HG03159 (cell line): ENCODE data around the gene CNTN4.
"Not testable (repeated sequence)": the region's sequence is repeated elsewhere in the genome, so short reads cannot be mapped to it uniquely, and the experiment has no call there.

Experiments
- ATAC-seq: cut with Tn5 transposase; IDR thresholded peaks from one replicate; pipeline ENCODE4 v1.9.1; 2021; ENCODE audit warnings: mild to moderate bottlenecking, moderate library complexity; ENCODE audit not compliant: unreplicated experiment

Gene CNTN4

DNA sequence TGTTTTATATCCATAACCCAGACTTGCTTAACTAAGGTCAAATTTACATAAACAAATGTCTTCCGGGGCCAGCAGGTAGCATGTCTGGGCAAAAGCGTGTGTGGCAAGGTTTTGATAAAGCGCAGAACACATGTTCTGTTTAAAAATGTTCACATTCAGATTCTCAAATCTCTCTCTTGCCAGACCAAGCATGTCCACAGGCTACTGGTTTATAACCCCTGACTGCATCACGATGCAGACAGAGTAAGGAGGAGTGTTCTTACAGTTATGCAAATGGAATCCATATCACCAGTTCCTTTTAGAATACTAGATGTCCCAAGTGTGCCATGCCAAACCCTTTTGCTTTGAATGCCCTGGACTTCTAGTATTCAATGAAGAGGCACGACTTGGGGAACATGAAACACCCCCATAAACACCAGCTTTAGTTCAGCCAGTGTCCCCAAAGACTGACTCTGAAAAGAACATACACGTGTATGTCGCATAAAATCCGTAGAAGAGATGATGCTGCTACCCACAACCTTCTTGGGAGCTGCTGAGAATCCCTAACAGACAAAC is 412.0 kb downstream of the CNTN4 start:
- ATAC-seq, result no peak

DNA sequence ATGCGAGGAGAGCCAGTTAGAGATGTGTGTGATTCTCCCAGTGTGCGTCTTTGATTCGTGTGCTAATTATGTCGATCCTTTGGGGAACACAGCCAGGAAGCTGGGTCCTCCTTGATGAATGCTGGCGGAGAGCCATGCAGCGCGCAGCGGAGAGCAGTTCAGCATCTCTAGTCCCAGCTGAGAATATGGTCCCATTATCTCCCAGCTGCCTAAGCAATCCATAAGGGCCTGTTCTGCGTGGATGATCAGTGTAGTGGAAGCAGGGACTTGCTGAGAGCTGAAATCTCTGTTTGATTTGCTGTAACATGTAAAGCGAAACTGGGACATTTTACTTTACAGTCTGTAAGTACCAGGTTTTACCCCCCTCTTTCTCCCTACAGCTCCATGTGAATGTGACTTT is 412.7 kb downstream of the CNTN4 start:
- no peak for ATAC-seq

DNA sequence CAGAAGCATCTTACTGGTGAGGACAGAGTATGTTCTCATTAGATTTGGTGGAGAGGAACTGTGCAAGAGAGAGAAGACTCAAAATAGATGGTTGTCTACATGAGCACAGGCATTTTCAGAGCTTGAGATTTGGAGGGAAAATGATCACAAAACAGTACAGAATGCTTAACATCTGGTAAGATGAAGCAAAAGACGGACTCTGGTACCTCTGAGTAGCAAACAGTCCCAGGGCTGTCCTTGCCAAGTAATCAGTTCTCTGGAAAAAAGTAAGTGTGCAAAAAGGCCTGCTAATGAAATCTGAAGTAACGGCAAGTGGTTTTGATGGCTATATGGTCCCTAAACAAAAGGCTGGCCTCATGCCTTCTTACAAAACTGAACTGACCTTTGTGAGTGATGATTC is 414.2 kb downstream of the CNTN4 start:
- no peak for ATAC-seq

DNA sequence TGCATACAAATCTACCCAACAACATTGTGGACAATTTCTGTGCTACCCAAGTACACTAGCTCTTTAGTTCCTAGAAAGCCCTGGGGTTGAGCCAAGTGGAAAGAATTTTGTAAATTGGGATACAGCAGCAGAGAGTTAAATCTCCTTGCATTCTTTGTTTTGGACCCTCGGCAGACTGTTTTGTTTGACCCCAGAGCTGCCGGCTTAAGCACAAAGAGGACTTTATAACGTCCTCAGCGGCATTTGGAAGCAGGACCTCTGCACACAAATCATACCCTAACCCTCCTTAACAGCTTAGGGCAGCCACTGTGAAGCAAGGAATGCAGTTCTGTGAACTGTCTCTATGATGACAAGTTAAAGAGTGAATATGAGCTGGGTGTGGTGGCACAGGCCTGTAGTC is 415.3 kb downstream of the CNTN4 start:
- no peak for ATAC-seq

DNA sequence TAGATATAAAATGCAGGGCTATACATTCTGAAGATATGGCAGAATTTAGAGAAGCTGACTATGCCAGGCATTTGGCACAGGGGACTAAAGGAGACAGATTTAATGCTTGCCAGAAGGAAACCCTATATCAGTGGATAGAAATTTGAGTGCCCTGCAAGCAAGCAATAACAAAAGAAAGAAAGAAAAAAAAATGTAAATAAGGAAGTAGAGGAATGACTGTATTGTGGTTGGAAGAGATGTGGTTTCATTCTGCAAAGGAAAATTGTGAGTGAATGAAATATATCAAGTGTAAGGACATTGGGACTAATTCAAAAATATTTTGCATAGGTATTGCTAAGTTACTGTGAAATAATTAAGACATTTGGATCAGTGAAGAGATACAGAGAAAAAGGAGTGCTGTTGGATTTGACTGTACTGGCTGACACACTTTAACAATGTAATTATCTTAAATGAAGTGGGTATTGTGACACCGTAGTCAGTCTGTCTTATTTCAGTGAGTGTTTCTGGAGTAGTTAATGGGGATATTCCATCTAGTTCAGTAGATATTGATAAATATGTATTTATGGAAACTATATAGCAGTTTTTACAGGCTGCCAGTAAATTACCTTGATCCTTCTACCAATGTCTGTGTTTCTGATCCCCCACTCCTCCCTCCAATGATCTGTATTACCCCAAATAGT is 418.2 kb downstream of the CNTN4 start:
- no peak for ATAC-seq

DNA sequence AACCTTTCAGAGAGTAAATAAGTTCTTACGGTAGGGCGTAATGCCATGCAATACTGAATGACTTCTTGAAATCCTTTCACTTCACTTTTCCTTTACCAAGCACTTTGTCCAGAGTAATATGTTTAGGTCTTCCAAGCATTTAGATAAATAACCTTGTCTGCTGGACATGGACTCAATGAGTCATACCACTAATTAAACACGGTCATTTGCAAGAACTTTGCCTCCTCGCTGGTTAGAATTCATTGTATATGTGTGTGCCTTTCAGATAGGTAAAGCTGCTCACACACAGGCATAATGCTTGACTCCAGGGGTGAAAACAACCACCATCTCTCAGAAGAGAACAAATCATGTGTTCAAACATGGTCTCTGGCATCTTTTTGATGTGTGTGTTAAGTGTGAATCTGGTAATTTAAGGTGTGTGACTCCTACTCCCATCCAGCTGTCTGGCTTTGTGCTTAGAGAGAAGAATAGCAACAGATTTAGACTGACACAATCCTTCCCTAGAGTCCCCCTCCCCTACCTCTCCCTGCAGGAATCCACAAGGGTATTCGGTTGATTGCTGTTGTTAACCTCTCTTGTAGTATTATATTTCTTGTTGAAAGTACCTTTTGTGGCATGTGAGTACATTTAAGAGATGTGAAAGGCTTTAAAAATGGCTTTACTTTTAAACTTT is 419.0 kb downstream of the CNTN4 start:
- no peak for ATAC-seq

GRCh38 chr3:2523281-2523836 is 424.7 kb downstream of the CNTN4 start:
- no peak for ATAC-seq

GRCh38 chr3:2525968-2526367 is 427.3 kb downstream of the CNTN4 start:
- ATAC-seq, result no peak

- ATAC-seq, result no peak
These were observed 428.3 kb downstream of the CNTN4 start for GRCh38 chr3:2526926-2527325.

- not testable (repeated sequence) for ATAC-seq
These were observed 428.7 kb downstream of the CNTN4 start for GRCh38 chr3:2527328-2527727.

DNA sequence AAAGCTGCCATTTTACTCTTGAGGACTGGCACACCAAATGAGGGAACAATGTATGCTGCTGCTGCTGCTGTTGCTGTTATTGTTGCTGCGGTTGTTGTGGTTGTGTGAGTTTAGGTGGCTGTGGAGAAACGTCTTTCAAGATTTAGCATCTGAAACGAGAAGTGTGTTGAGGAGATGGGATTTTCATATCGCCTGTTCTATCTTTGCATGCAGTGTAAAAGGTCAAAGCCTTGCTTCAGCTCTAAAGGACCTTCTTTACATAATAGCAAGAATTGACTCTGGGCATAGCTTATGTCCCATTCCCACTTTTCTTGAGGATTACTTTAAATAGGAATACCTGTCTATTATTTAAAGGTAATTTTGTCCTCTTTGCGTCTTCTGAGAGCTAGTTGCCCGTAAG is 436.1 kb downstream of the CNTN4 start:
- ATAC-seq, result not testable (repeated sequence)

DNA sequence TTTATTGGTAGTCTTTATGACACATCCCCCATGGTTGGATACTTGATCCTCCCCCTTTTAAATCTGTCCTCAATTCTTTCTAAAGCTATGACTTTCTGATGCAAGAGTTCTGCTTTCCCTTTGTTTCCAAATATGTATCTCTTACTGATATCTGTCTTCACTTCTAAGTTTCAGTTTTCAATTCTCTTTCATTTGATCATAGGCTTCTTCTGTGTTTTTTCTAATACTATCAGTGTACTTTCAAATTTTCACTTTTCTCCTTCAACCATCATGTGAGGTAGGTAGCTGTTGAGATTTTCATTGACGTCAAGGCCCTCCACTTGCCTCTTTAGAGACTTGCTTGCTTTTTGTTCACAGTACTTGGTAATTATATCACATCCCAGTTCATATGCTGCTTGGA is 436.5 kb downstream of the CNTN4 start:
- no peak for ATAC-seq

GRCh38 chr3:2536575-2536974 is 437.9 kb downstream of the CNTN4 start:
- no peak for ATAC-seq

GRCh38 chr3:2540115-2540514 is 441.4 kb downstream of the CNTN4 start:
- no peak for ATAC-seq

DNA sequence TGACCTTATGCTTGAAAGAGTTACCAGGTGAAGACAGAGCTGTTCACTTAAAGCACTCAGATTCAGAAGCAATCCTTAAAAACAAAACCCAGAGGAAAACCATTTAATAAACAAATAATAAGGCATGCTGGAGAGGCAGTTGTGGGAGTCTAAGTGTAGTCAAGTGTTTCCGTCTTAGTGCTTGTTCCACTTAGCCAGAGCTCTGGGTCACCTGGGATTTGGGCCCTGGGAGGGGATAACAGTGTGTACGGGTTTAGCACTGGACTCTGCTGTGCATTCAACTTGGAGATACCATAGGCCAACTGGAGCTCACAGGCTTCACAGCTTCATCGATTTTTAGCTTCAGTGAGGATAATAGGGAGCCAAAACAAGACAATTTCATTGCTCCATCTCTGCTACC is 444.6 kb downstream of the CNTN4 start:
- ATAC-seq, result no peak

DNA sequence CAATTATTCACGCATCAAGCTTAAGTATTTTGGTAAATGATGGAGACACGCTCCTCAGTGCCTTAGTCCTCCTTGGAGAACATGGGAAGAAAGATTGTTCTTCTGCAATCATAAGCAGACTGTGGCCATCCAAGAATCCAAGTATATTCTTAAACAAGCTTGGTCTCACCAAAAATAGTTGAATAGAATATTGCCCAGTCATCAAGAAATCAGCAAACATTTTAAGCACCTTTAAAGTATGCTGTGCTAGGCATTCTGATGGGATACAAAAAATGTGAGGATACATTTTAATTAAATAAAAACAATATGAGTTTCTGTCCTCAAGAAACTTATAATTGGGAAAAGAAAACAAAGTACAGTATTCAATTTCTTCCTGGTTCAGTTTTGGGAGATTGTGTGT is 445.5 kb downstream of the CNTN4 start:
- no peak for ATAC-seq

- ATAC-seq, result no peak
These were observed 446.1 kb downstream of the CNTN4 start for GRCh38 chr3:2544718-2545117.

DNA sequence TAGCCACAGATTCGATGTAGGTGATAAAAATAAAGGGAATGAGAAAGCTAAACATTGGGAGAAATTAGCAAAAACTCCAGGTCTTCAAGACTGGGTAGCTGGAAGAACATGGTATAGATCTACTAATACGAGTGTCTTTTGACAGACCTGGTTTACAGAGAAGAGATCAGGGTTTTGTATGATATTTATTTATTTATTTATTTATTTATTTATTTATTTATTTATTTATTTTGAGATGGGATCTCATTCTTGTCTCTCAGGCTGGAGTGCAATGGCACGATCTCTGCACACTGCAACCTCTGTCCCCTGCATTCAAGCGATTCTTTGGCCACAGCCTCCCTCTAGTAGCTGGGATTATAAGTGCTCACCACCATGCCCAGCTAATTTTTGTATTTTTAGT is 448.4 kb downstream of the CNTN4 start:
- ATAC-seq, result no peak

GRCh38 chr3:2554656-2555055 is 456.0 kb downstream of the CNTN4 start:
- no peak for ATAC-seq

GRCh38 chr3:2558796-2559195 is 460.1 kb downstream of the CNTN4 start:
- ATAC-seq, result no peak

GRCh38 chr3:2567451-2567850 is 468.8 kb downstream of the CNTN4 start:
- ATAC-seq, result no peak

- ATAC-seq, result no peak
These were observed 469.5 kb downstream of the CNTN4 start for GRCh38 chr3:2568156-2568555.
